IPS DF 19.7 (cell line): ENCODE results near the gene MKLN1.

ENCODE experiments used
- DNase-seq: peaks from one replicate; pipeline ENCODE4 v3.0.0-alpha.2; 2013; ENCODE audit warnings: low read depth, low spot score

The MKLN1 gene

GRCh38 chr7:131352032-131352431 is 24.4 kb downstream of the MKLN1 start:
- no peak for DNase-seq

- no peak for DNase-seq
These were observed 26.7 kb downstream of the MKLN1 start for GRCh38 chr7:131354390-131354789.

GRCh38 chr7:131355917-131356777 is 28.5 kb downstream of the MKLN1 start:
- no peak for DNase-seq

GRCh38 chr7:131357282-131357880 is 29.7 kb downstream of the MKLN1 start:
- DNase-seq = no peak

GRCh38 chr7:131358636-131359035 is 31.0 kb downstream of the MKLN1 start:
- no peak for DNase-seq

GRCh38 chr7:131359136-131359776 is 31.6 kb downstream of the MKLN1 start:
- no peak for DNase-seq

- no peak for DNase-seq
These were observed 36.0 kb downstream of the MKLN1 start for GRCh38 chr7:131363719-131364118.

- no peak for DNase-seq
These were observed 37.2 kb downstream of the MKLN1 start for GRCh38 chr7:131364767-131365344.

GRCh38 chr7:131365838-131366237 is 38.2 kb downstream of the MKLN1 start:
- DNase-seq = no peak

- DNase-seq = no peak
These were observed 41.7 kb downstream of the MKLN1 start for GRCh38 chr7:131369354-131369753.

GRCh38 chr7:131370523-131370968 is 42.9 kb downstream of the MKLN1 start:
- DNase-seq = peak; percentile 73

- DNase-seq = no peak
These were observed 43.7 kb downstream of the MKLN1 start for GRCh38 chr7:131371411-131371810.

GRCh38 chr7:131372554-131372953 is 44.9 kb downstream of the MKLN1 start:
- no peak for DNase-seq

GRCh38 chr7:131374821-131375220 is 47.1 kb downstream of the MKLN1 start:
- no peak for DNase-seq

- DNase-seq = no peak
These were observed 53.6 kb downstream of the MKLN1 start for GRCh38 chr7:131381069-131381838.

- no peak for DNase-seq
These were observed 56.0 kb downstream of the MKLN1 start for GRCh38 chr7:131383417-131384285.

GRCh38 chr7:131384286-131384635 is 56.6 kb downstream of the MKLN1 start:
- DNase-seq = no peak

GRCh38 chr7:131385039-131385605 is 57.4 kb downstream of the MKLN1 start:
- DNase-seq = no peak

- DNase-seq = no peak
These were observed 60.5 kb downstream of the MKLN1 start for GRCh38 chr7:131388126-131388525.

- DNase-seq = no peak
These were observed 62.6 kb downstream of the MKLN1 start for GRCh38 chr7:131390275-131390674.
